SIG-M5 treated with dmso at 0.1 percent for 504 hours (cell line): Measurements from ENCODE around the gene IL4R.
"Not testable (repeated sequence)": the region's sequence is repeated elsewhere in the genome, so short reads cannot be mapped to it uniquely, and the experiment has no call there.

ENCODE experiments used
- DNase-seq: peaks from one replicate; lab custom pipeline; 2025; ENCODE audit not compliant: unreplicated experiment; lab: John Stamatoyannopoulos, UW

Gene IL4R

GRCh38 chr16:27327586-27327915, 13.8 kb downstream of the IL4R start:
- no peak for DNase-seq

GRCh38 chr16:27328937-27329336, 15.2 kb downstream of the IL4R start:
- DNase-seq: no peak

GRCh38 chr16:27329376-27330079, 15.8 kb downstream of the IL4R start:
- DNase-seq: not testable (repeated sequence)

- no peak for DNase-seq
These were observed 16.8 kb downstream of the IL4R start for GRCh38 chr16:27330542-27330941.

GRCh38 chr16:27332105-27332504, 18.3 kb downstream of the IL4R start:
- DNase-seq: no peak

GRCh38 chr16:27333104-27333503, 19.3 kb downstream of the IL4R start:
- no peak for DNase-seq

GRCh38 chr16:27333549-27333948, 19.8 kb downstream of the IL4R start:
- no peak for DNase-seq

- no peak for DNase-seq
These were observed 20.5 kb downstream of the IL4R start for GRCh38 chr16:27334192-27334764.

GRCh38 chr16:27334838-27335237, 21.1 kb downstream of the IL4R start:
- no peak for DNase-seq

GRCh38 chr16:27335349-27336053, 21.7 kb downstream of the IL4R start:
- DNase-seq: no peak

GRCh38 chr16:27337024-27337423, 23.2 kb downstream of the IL4R start:
- DNase-seq: no peak

GRCh38 chr16:27339180-27339579, 25.4 kb downstream of the IL4R start:
- DNase-seq: no peak

- DNase-seq: no peak
These were observed 26.9 kb downstream of the IL4R start for GRCh38 chr16:27340654-27341053.

- no peak for DNase-seq
These were observed 27.8 kb downstream of the IL4R start for GRCh38 chr16:27341549-27341948.

GRCh38 chr16:27341971-27342370, 28.2 kb downstream of the IL4R start:
- DNase-seq: no peak

GRCh38 chr16:27344721-27345120, 30.9 kb downstream of the IL4R start:
- no peak for DNase-seq

- DNase-seq: no peak
These were observed 31.4 kb downstream of the IL4R start for GRCh38 chr16:27345201-27345600.

GRCh38 chr16:27346819-27347218, 33.0 kb downstream of the IL4R start:
- peak; percentile 21 for DNase-seq

GRCh38 chr16:27347930-27348685, 34.3 kb downstream of the IL4R start:
- DNase-seq: no peak

- no peak for DNase-seq
These were observed 35.5 kb downstream of the IL4R start for GRCh38 chr16:27349276-27349675.

- DNase-seq: no peak
These were observed 36.2 kb downstream of the IL4R start for GRCh38 chr16:27350006-27350405.

- no peak for DNase-seq
These were observed 38.2 kb downstream of the IL4R start for GRCh38 chr16:27351989-27352388.
